Measurements from ENCODE around the gene BCAM. TPM values are rescaled to one million over a fixed set of nuclear protein-coding genes. Genes with fewer than 3 reads are reported as not detected.

BCAM gene
- total RNA-seq (2012; rRNA removed): 2.3 and 2.8 TPM in 2 replicates
- 27.5 and 35.7 TPM in 2 replicates for polyA plus RNA-seq (2012; rRNA removed)
- polyA plus RNA-seq (2012; cell fraction: cytosol; rRNA removed): 50.8 and 71.8 TPM in 2 replicates
- polyA plus RNA-seq (2012; cell fraction: nucleus; rRNA removed; ENCODE audit: low replicate concordance): 52.3 and 108 TPM in 2 replicates
- percentile 50 among the genes with signal in this experiment for Bru-seq, nascent RNA
- BruChase-seq, experiment 1, labeled RNA remaining after a 6-hour chase: percentile 54 among the genes with signal in this experiment
- percentile 43 among the genes with signal in this experiment for BruChase-seq, experiment 2, labeled RNA remaining after a 2-hour chase
- long read RNA-seq, partial matches to known transcripts: 5 of 9 reads
- long read RNA-seq, other reads (novel, unspliced or antisense): 0 of 9 reads

GRCh38 chr19:44808463-44809371 lies at the start of gene BCAM:
Gene BCAM, plus strand, starts transcription at chr19:44809103. Its CDS starts 22 bp downstream, at chr19:44809125.
- H4K91ac ChIP-seq (ENCODE audit: insufficient read depth, low read depth, low read length): peak within 1 kb of the TSS; percentile 83
- H2AK9ac ChIP-seq (replicated peaks; ENCODE audit: low read depth, low read length, poor library complexity): peak within 1 kb of the TSS; percentile 89
- peak within 1 kb of the TSS; percentile 97 for H3K14ac ChIP-seq (replicated peaks; ENCODE audit: low read depth, low read length)
- WGBS, 2 experiments (ENCODE audit: extremely low coverage in 2 of 2, insufficient read length in 1 of 2): 3% methylated on average over 22 of the region's 59 CpGs; no CpG with 5 or more reads in 1 of the 2 experiments
- no peak for TF ChIP-seq USF2 (IDR thresholded peaks at IDR 0.05; ENCODE audit: low read depth, low read length)
- no peak for TF ChIP-seq NFE2L2 (IDR thresholded peaks at IDR 0.05; ENCODE audit: low read depth, low read length)
- no peak for TF ChIP-seq MAZ (IDR thresholded peaks at IDR 0.05; ENCODE audit: borderline replicate concordance, low read depth, low read length)
- no peak for TF ChIP-seq CEBPB (IDR thresholded peaks at IDR 0.05; ENCODE audit: low read depth, low read length)
- no peak for TF ChIP-seq SMC3 (IDR thresholded peaks at IDR 0.05; ENCODE audit: low read depth, low read length)
- TF ChIP-seq RAD21 (IDR thresholded peaks at IDR 0.05; ENCODE audit: low read length): no peak
- TF ChIP-seq CHD1 (IDR thresholded peaks at IDR 0.05; ENCODE audit: low read depth, low read length): no peak
- TF ChIP-seq POLR2A (IDR thresholded peaks at IDR 0.05; ENCODE audit: low read depth, low read length): no peak
- TF ChIP-seq FOS (IDR thresholded peaks at IDR 0.05; ENCODE audit: low read depth, low read length): no peak
- no peak for TF ChIP-seq RFX5 (IDR thresholded peaks at IDR 0.05; ENCODE audit: low read depth, low read length)
- TF ChIP-seq RCOR1 (IDR thresholded peaks at IDR 0.05; ENCODE audit: insufficient replicate concordance, low read length): no peak
- ChIA-PET POLR2A (ENCODE audit: unreplicated experiment) (no interaction called here), CTCF (interaction anchor here (1.1 kb wide), 1 partner anchor 85 kb away, joined by 3 read pairs; no protein-coding TSS in a partner anchor)
- H2BK120ac ChIP-seq (ENCODE audit: low read depth, low read length): peak within 1 kb of the TSS; percentile 80
- peak within 1 kb of the TSS; percentile 82 to 90 for H4K8ac ChIP-seq (ENCODE audit: low read depth in 2 of 2, low read length in 2 of 2)
- peak within 1 kb of the TSS; percentile 23 for H2BK5ac ChIP-seq (ENCODE audit: low read depth, low read length, poor library complexity, severe bottlenecking)
- intact Hi-C loops (cut with micrococcal nuclease): loop anchor here (1.0 to 2.0 kb wide), 2 partner anchors 36 to 237 kb away; no protein-coding TSS in a partner anchor
- peaks cover 5% of the 10 kb centered on the region; the same call in 1 of the 2 replicates for H3K27me3 ChIP-seq (ENCODE audit: control insufficient read depth, insufficient read depth, low read length)
- in situ Hi-C loops (cut with MboI; ENCODE audit: low sequenced_read_pairs): no loop called here
- peak within 1 kb of the TSS; percentile 63 for H2BK20ac ChIP-seq (ENCODE audit: low read depth, low read length)
- H3K56ac ChIP-seq (ENCODE audit: extremely low read depth, insufficient read depth, low read length): peak within 1 kb of the TSS; percentile 50; the same call in 1 of the 2 replicates
- DNase-seq: peak; percentile 54
- no peaks in the 10 kb centered on the region for H3K9me1 ChIP-seq (ENCODE audit: insufficient read depth, low read length)
- dilution Hi-C loops (cut with HindIII; ENCODE audit: low sequenced_read_pairs, unreplicated experiment): no loop called here
- peak within 1 kb of the TSS; percentile 91 for H2AK5ac ChIP-seq (ENCODE audit: low read depth, low read length)
- H3K4ac ChIP-seq (ENCODE audit: low read depth, low read length): peak within 1 kb of the TSS; percentile 85
- peak within 1 kb of the TSS; percentile 81 for H3K18ac ChIP-seq (ENCODE audit: low read depth, low read length)
- BruUV-seq (replicated peaks): no TSS peak
- peak; percentile 89 for ATAC-seq (ENCODE audit: low read depth)
- H3K4me1 ChIP-seq (ENCODE audit: control insufficient read depth, insufficient read depth, low read length): peaks cover 15% of the 10 kb centered on the region
- H3K27ac ChIP-seq (ENCODE audit: insufficient read depth, low read length): peak within 1 kb of the TSS; percentile 53
- peak within 1 kb of the TSS; percentile 91 for H2AFZ ChIP-seq (replicated peaks; ENCODE audit: low read length, poor library complexity)
- peaks cover 5% of the 10 kb centered on the region for H3K9me3 ChIP-seq (ENCODE audit: control insufficient read depth, insufficient read depth, low read length)
- H3K36me3 ChIP-seq (ENCODE audit: control insufficient read depth, insufficient read depth, low read length): peaks cover 8% of the 10 kb centered on the region
- H3K79me1 ChIP-seq (ENCODE audit: low read depth in 1 of 2, low read length in 2 of 2): peaks cover 5 to 9% of the 10 kb centered on the region in 2 experiments; a peak in 2 of 4 replicates
- H3K4me3 ChIP-seq (ENCODE audit: insufficient read depth, low read depth, low read length): peak within 1 kb of the TSS; percentile 80
- peak within 1 kb of the TSS; percentile 74; the same call in 1 of the 2 replicates for H3K23ac ChIP-seq (ENCODE audit: low read depth, low read length)
- no peaks in the 10 kb centered on the region for H4K20me1 ChIP-seq (ENCODE audit: insufficient read depth, low read length)
- peak within 1 kb of the TSS; percentile 57 for H4K5ac ChIP-seq (ENCODE audit: low read depth, low read length)
- peak within 1 kb of the TSS; percentile 95 for H3K4me2 ChIP-seq (ENCODE audit: low read depth, low read length)
- H3K9ac ChIP-seq (ENCODE audit: low read depth, low read length): peak within 1 kb of the TSS; percentile 83
- H2BK15ac ChIP-seq (ENCODE audit: low read depth, low read length): peak within 1 kb of the TSS; percentile 53; the same call in 1 of the 3 replicates
